Measurements from ENCODE around the gene CDYL. TPM values are rescaled to one million over a fixed set of nuclear protein-coding genes. Genes with fewer than 3 reads are reported as not detected.

The CDYL gene
- total RNA-seq, 4 donors from 2014 or later: 41.9 to 52.3 (median 45.7) TPM

DNA sequence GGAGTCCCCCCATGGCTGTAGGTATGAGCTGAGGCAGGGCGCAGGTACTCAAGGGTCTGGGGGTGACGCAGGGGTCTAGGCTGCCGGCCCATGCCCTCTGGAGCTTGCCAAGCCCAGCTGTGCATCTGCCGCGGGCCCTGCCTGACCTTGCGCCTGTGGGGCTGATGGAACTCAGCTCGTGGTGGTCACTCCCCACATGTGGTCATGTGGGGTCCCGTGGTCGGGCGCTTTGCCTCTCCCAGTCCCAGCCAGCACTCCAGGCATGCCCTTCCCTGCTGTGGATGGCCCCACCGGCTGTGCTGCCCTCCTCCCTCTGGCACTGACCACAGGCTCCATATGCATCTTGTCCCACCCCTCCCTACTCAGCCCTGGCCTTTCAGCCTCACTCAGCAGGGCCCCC, 170.3 kb downstream of the CDYL start:
- TF ChIP-seq EP300 (IDR thresholded peaks at IDR 0.05) (no peak), POLR2AphosphoS5 (IDR thresholded peaks at IDR 0.05) (no peak), POLR2A (IDR thresholded peaks at IDR 0.05; ENCODE audit: low read depth) (no peak)
- TF ChIP-seq, protein P1, sequence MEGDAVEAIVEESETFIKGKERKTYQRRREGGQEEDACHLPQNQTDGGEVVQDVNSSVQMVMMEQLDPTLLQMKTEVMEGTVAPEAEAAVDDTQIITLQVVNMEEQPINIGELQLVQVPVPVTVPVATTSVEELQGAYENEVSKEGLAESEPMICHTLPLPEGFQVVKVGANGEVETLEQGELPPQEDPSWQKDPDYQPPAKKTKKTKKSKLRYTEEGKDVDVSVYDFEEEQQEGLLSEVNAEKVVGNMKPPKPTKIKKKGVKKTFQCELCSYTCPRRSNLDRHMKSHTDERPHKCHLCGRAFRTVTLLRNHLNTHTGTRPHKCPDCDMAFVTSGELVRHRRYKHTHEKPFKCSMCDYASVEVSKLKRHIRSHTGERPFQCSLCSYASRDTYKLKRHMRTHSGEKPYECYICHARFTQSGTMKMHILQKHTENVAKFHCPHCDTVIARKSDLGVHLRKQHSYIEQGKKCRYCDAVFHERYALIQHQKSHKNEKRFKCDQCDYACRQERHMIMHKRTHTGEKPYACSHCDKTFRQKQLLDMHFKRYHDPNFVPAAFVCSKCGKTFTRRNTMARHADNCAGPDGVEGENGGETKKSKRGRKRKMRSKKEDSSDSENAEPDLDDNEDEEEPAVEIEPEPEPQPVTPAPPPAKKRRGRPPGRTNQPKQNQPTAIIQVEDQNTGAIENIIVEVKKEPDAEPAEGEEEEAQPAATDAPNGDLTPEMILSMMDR (IDR thresholded peaks at IDR 0.05): no peak
- H3K27me3 ChIP-seq: no peaks in the 10 kb centered on the region
- H3K9me3 ChIP-seq: no peaks in the 10 kb centered on the region
- H3K36me3 ChIP-seq: peaks cover 20 to 69% (median 49%) of the 10 kb centered on the region in 4 donors
- peaks cover 13 to 20% (median 18%) of the 10 kb centered on the region in 4 donors for H3K4me1 ChIP-seq
- intact Hi-C loops (cut with DNase I): no loop called here
- DNase-seq (ENCODE audit: extremely low spot score): no peak
- no peak overlapping the region for H3K4me3 ChIP-seq
- WGBS: 89% methylated on average over 9 of the region's 11 CpGs
- H3K27ac ChIP-seq (replicated peaks in 1 of 4): no peak overlapping the region

DNA sequence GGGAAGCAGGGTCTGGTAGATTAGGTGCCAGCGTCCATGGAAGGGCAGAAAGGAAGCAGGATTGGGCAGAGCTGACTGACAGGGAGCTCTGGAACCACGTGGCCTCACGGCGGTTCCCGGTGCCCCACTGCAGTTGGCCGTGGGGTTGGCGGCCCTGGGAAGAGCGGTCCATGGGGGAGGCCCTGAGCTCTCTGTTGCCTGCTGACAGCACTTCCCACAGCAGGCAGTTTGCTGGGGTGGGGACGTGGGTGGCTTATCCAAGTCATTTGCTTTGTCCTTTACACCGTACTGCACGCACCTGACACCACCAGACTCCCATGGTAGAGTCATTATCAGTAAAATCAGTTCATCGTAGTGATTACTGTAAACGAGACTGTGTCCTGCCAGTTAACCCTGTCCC, 171.5 kb downstream of the CDYL start:
- Histone ChIP-seq H3K27me3 (no peaks in the 10 kb centered on the region), H3K9me3 (no peaks in the 10 kb centered on the region), H3K27ac (replicated peaks in 1 of 4) (no peak overlapping the region), H3K4me3 (no peak overlapping the region), H3K36me3 (peaks cover 20 to 79% (median 60%) of the 10 kb centered on the region in 4 donors), H3K4me1 (peaks cover 4 to 8% (median 6%) of the 10 kb centered on the region in 4 donors)
- TF ChIP-seq, protein P1 (IDR thresholded peaks at IDR 0.05): no peak
- TF ChIP-seq EP300 (IDR thresholded peaks at IDR 0.05) (no peak), POLR2AphosphoS5 (IDR thresholded peaks at IDR 0.05) (no peak), POLR2A (IDR thresholded peaks at IDR 0.05; ENCODE audit: low read depth) (no peak)
- intact Hi-C loops (cut with DNase I): no loop called here
- WGBS: 91% methylated on average over 13 of the region's 13 CpGs
- DNase-seq (ENCODE audit: extremely low spot score): no peak

DNA sequence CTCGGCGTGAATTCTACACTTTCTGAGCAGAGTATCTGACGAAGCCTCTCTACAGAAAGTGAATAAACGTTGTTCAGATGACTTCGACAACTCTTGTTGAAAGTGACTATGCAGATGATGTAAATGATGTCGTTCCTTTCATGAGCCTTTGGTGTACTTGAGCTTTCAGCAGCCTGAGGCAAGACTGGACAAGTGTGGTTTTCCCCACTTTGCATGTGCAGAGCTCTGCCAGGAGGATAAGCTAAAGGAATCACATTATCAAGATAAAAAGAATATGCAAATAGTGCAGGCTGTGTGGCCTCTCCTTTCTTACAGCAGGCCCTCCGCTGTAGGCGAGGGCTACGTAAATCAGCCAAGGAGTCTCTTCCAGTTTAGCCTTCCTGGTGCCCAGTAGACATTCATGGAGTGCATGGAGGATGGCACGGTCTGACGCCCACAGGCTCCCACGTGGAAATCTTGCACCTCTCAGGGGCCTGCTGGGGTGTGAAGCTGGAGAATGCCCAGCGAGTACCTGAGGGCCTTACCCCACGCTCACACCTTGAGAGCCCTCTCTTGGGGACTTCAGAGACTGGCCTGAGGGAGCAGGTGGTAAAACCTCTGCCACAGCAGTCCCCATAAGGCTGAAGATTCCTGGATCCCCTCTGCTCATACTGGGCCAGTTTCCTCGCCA, 172.7 kb downstream of the CDYL start:
- H3K9me3 ChIP-seq: no peaks in the 10 kb centered on the region
- H3K27me3 ChIP-seq: no peaks in the 10 kb centered on the region
- DNase-seq (ENCODE audit: extremely low spot score): no peak
- intact Hi-C loops (cut with DNase I): no loop called here
- WGBS: 96% methylated on average over 11 of the region's 15 CpGs
- peaks cover 20 to 91% (median 66%) of the 10 kb centered on the region in 4 donors for H3K36me3 ChIP-seq
- TF ChIP-seq POLR2A (IDR thresholded peaks at IDR 0.05; ENCODE audit: low read depth) (no peak), EP300 (IDR thresholded peaks at IDR 0.05) (no peak), POLR2AphosphoS5 (IDR thresholded peaks at IDR 0.05) (no peak)
- TF ChIP-seq, protein P1 (IDR thresholded peaks at IDR 0.05): no peak
- H3K27ac ChIP-seq (replicated peaks in 1 of 4): no peak overlapping the region
- H3K4me3 ChIP-seq: no peak overlapping the region
- no peaks in the 10 kb centered on the region for H3K4me1 ChIP-seq

DNA sequence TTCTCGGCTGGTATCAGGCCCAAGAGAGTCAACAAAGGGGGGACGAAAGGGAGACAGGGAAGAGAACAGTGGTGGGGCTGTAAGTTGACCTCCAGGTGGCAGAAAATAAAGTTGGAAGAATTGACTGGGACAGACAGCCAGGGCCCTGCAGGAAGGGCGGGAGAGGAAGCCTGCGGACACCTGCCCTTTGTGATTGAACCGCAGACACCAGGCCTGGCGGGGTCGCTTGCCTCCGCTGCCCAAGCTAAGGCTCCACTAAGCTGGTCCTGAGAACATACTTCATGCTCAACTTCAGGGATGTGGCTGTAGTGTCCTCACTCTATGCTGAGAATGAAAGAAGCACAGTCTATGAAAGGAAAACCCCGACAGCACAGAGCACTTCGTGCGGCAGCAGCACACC, 173.9 kb downstream of the CDYL start:
- H3K36me3 ChIP-seq: peaks cover 15 to 93% (median 70%) of the 10 kb centered on the region in 4 donors
- TF ChIP-seq POLR2AphosphoS5 (IDR thresholded peaks at IDR 0.05) (no peak), POLR2A (IDR thresholded peaks at IDR 0.05; ENCODE audit: low read depth) (no peak), EP300 (IDR thresholded peaks at IDR 0.05) (no peak)
- TF ChIP-seq, protein P1 (IDR thresholded peaks at IDR 0.05): no peak
- no peaks in the 10 kb centered on the region for H3K4me1 ChIP-seq
- H3K9me3 ChIP-seq: no peaks in the 10 kb centered on the region
- DNase-seq (ENCODE audit: extremely low spot score): no peak
- intact Hi-C loops (cut with DNase I): no loop called here
- no peaks in the 10 kb centered on the region for H3K27me3 ChIP-seq
- H3K4me3 ChIP-seq: no peak overlapping the region
- 98% methylated on average over 11 of the region's 11 CpGs for WGBS
- no peak overlapping the region for H3K27ac ChIP-seq (replicated peaks in 1 of 4)
